Measurements from ENCODE around the gene INSL3. TPM values are rescaled to one million over a fixed set of nuclear protein-coding genes. Genes with fewer than 3 reads are reported as not detected.

Gene INSL3
- polyA plus RNA-seq, 1 donor from 2014 or later = not detected

GRCh38 chr19:17803264-17803896 is 17.9 kb downstream of the INSL3 start:
- H3K79me2 ChIP-seq (replicated peaks; ENCODE audit: insufficient read depth, low read length) = no peaks in the 10 kb centered on the region
- TF ChIP-seq RAD21 (conservative IDR thresholded peaks at IDR 0.05) = no peak
- no peak for TF ChIP-seq MXI1 (conservative IDR thresholded peaks at IDR 0.05; ENCODE audit: poor library complexity, severe bottlenecking)
- TF ChIP-seq REST (IDR thresholded peaks at IDR 0.05; ENCODE audit: borderline replicate concordance) = no peak
- TF ChIP-seq POLR2AphosphoS5 (IDR thresholded peaks at IDR 0.05) = no peak
- no peak for TF ChIP-seq EP300 (conservative IDR thresholded peaks at IDR 0.05; ENCODE audit: poor library complexity, severe bottlenecking)
- TF ChIP-seq EZH2 (IDR thresholded peaks at IDR 0.05; ENCODE audit: borderline replicate concordance, insufficient read depth, low read length, poor library complexity, severe bottlenecking) = no peak
- no peak for TF ChIP-seq TAF1 (IDR thresholded peaks at IDR 0.05; ENCODE audit: low read depth)
- TF ChIP-seq SMC3 (conservative IDR thresholded peaks at IDR 0.05; ENCODE audit: poor library complexity) = no peak
- TF ChIP-seq CTCF (IDR thresholded peaks at IDR 0.05; ENCODE audit: poor library complexity, severe bottlenecking) = no peak
- no peak overlapping the region for H3K4me3 ChIP-seq (ENCODE audit: low read length)
- H3F3A ChIP-seq (ENCODE audit: insufficient read depth, low read length, poor library complexity, severe bottlenecking) = no peaks in the 10 kb centered on the region
- no peaks in the 10 kb centered on the region for H3K9me2 ChIP-seq (ENCODE audit: insufficient read depth, low read length)
- no peak overlapping the region for H3K9ac ChIP-seq (ENCODE audit: low read length)
- H2AFZ ChIP-seq (ENCODE audit: low read depth, low read length) = no peak overlapping the region
- H3K36me3 ChIP-seq (ENCODE audit: insufficient read depth, low read length) = no peaks in the 10 kb centered on the region
- H4K20me1 ChIP-seq (ENCODE audit: insufficient read depth) = no peaks in the 10 kb centered on the region
- H3K27me3 ChIP-seq (ENCODE audit: insufficient read depth, low read depth, low read length) = no peaks in the 10 kb centered on the region
- H3K9me3 ChIP-seq (ENCODE audit: low read length) = no peaks in the 10 kb centered on the region
- no peak overlapping the region for H3K4me2 ChIP-seq (ENCODE audit: low read length)
- no peak overlapping the region for H3K27ac ChIP-seq (ENCODE audit: low read length)

GRCh38 chr19:17802137-17802858 is 19.0 kb downstream of the INSL3 start:
- Histone ChIP-seq H2AFZ (ENCODE audit: low read depth, low read length) (no peak overlapping the region), H3K4me2 (ENCODE audit: low read length) (no peak overlapping the region), H3K9ac (ENCODE audit: low read length) (no peak overlapping the region), H3K9me3 (ENCODE audit: low read length) (no peaks in the 10 kb centered on the region), H3K27me3 (ENCODE audit: insufficient read depth, low read depth, low read length) (no peaks in the 10 kb centered on the region), H3K27ac (ENCODE audit: low read length) (no peak overlapping the region), H4K20me1 (ENCODE audit: insufficient read depth) (no peaks in the 10 kb centered on the region), H3K79me2 (replicated peaks; ENCODE audit: insufficient read depth, low read length) (no peaks in the 10 kb centered on the region), H3K36me3 (ENCODE audit: insufficient read depth, low read length) (no peaks in the 10 kb centered on the region), H3F3A (ENCODE audit: insufficient read depth, low read length, poor library complexity, severe bottlenecking) (no peaks in the 10 kb centered on the region), H3K9me2 (ENCODE audit: insufficient read depth, low read length) (no peaks in the 10 kb centered on the region), H3K4me3 (ENCODE audit: low read length) (no peak overlapping the region)
- TF ChIP-seq REST (IDR thresholded peaks at IDR 0.05; ENCODE audit: borderline replicate concordance) = no peak
- TF ChIP-seq POLR2AphosphoS5 (IDR thresholded peaks at IDR 0.05) = no peak
- no peak for TF ChIP-seq MXI1 (conservative IDR thresholded peaks at IDR 0.05; ENCODE audit: poor library complexity, severe bottlenecking)
- no peak for TF ChIP-seq SMC3 (conservative IDR thresholded peaks at IDR 0.05; ENCODE audit: poor library complexity)
- TF ChIP-seq RAD21 (conservative IDR thresholded peaks at IDR 0.05) = no peak
- no peak for TF ChIP-seq EP300 (conservative IDR thresholded peaks at IDR 0.05; ENCODE audit: poor library complexity, severe bottlenecking)
- TF ChIP-seq CTCF (IDR thresholded peaks at IDR 0.05; ENCODE audit: poor library complexity, severe bottlenecking) = no peak
- TF ChIP-seq TAF1 (IDR thresholded peaks at IDR 0.05; ENCODE audit: low read depth) = no peak
- TF ChIP-seq EZH2 (IDR thresholded peaks at IDR 0.05; ENCODE audit: borderline replicate concordance, insufficient read depth, low read length, poor library complexity, severe bottlenecking) = no peak
